NCI-H2196 treated with DMSO at 0.1 percent for 48 hours (cell line): ENCODE measurements around the gene NOS1.

ENCODE experiments used
- DNase-seq: peaks from one replicate; lab custom pipeline; 2025; ENCODE audit not compliant: unreplicated experiment; lab: John Stamatoyannopoulos, UW

NOS1 gene

GRCh38 chr12:117331691-117332090, 29.7 kb downstream of the NOS1 start:
- no peak for DNase-seq

GRCh38 chr12:117330441-117331113, 30.8 kb downstream of the NOS1 start:
- no peak for DNase-seq

- DNase-seq = no peak
Observed at GRCh38 chr12:117329756-117330155, 31.7 kb downstream of the NOS1 start.

- no peak for DNase-seq
Observed at GRCh38 chr12:117328556-117329100, 32.8 kb downstream of the NOS1 start.

GRCh38 chr12:117322428-117322827, 39.0 kb downstream of the NOS1 start:
- no peak for DNase-seq

- DNase-seq = no peak
Observed at GRCh38 chr12:117321572-117321971, 39.9 kb downstream of the NOS1 start.

GRCh38 chr12:117318591-117318990, 42.8 kb downstream of the NOS1 start:
- DNase-seq = no peak

- DNase-seq = no peak
Observed at GRCh38 chr12:117316336-117316735, 45.1 kb downstream of the NOS1 start.

- no peak for DNase-seq
Observed at GRCh38 chr12:117313926-117314325, 47.5 kb downstream of the NOS1 start.

GRCh38 chr12:117312770-117313169, 48.7 kb downstream of the NOS1 start:
- no peak for DNase-seq

GRCh38 chr12:117309276-117309925, 52.0 kb downstream of the NOS1 start:
- no peak for DNase-seq

- DNase-seq = no peak
Observed at GRCh38 chr12:117300174-117300573, 61.3 kb downstream of the NOS1 start.

- no peak for DNase-seq
Observed at GRCh38 chr12:117298648-117299225, 62.7 kb downstream of the NOS1 start.

- no peak for DNase-seq
Observed at GRCh38 chr12:117298191-117298590, 63.2 kb downstream of the NOS1 start.

- DNase-seq = no peak
Observed at GRCh38 chr12:117294189-117294603, 67.2 kb downstream of the NOS1 start.

GRCh38 chr12:117293510-117293909, 67.9 kb downstream of the NOS1 start:
- DNase-seq = no peak

GRCh38 chr12:117292688-117293087, 68.7 kb downstream of the NOS1 start:
- no peak for DNase-seq

- DNase-seq = no peak
Observed at GRCh38 chr12:117284140-117284539, 77.3 kb downstream of the NOS1 start.

- no peak for DNase-seq
Observed at GRCh38 chr12:117282490-117282889, 78.9 kb downstream of the NOS1 start.

GRCh38 chr12:117280019-117280680, 81.3 kb downstream of the NOS1 start:
- DNase-seq = no peak

GRCh38 chr12:117279606-117280005, 81.8 kb downstream of the NOS1 start:
- no peak for DNase-seq

- no peak for DNase-seq
Observed at GRCh38 chr12:117277875-117278274, 83.6 kb downstream of the NOS1 start.
